ENCODE data around the gene BPHL. TPM values are rescaled to one million over a fixed set of nuclear protein-coding genes. Genes with fewer than 3 reads are reported as not detected.
A peak's percentile ranks its signal among the peaks of the same experiment; 100 is the strongest.
"Not testable (repeated sequence)": the region's sequence is repeated elsewhere in the genome, so short reads cannot be mapped to it uniquely, and the experiment has no call there.

Gene BPHL
- total RNA-seq, 2 donors from 2014 or later = 13.4 to 31.7 TPM

GRCh38 chr6:3137057-3137777, 18.7 kb downstream of the BPHL start:
- no peaks in the 10 kb centered on the region for H3K36me3 ChIP-seq
- H3K9ac ChIP-seq (ENCODE audit: low read depth in 2 of 2, low read length in 2 of 2) = no peak overlapping the region
- no peak for TF ChIP-seq CTCF (IDR thresholded peaks at IDR 0.05)
- no peak for DNase-seq
- no peak overlapping the region for H3K27ac ChIP-seq
- no peaks in the 10 kb centered on the region for H3K27me3 ChIP-seq
- H3K9me3 ChIP-seq = no peaks in the 10 kb centered on the region
- H3K4me1 ChIP-seq = peaks cover 6% of the 10 kb centered on the region
- intact Hi-C loops (cut with DNase I) = no loop called here
- no peak overlapping the region for H3K4me3 ChIP-seq

- H3K27ac ChIP-seq; H3K27me3 ChIP-seq; H3K4me3 ChIP-seq; H3K9ac ChIP-seq (ENCODE audit: low read depth in 2 of 2, low read length in 2 of 2); H3K4me1 ChIP-seq; DNase-seq; H3K9me3 ChIP-seq; H3K36me3 ChIP-seq; intact Hi-C loops (cut with DNase I): not testable (repeated sequence)
Measured at GRCh38 chr6:3137873-3138272, 19.4 kb downstream of the BPHL start.

GRCh38 chr6:3138341-3138740, 19.8 kb downstream of the BPHL start:
- Histone ChIP-seq H3K27ac (no peak overlapping the region), H3K36me3 (no peaks in the 10 kb centered on the region), H3K4me1 (peaks cover 6% of the 10 kb centered on the region), H3K9me3 (no peaks in the 10 kb centered on the region), H3K4me3 (no peak overlapping the region), H3K9ac (ENCODE audit: low read depth in 2 of 2, low read length in 2 of 2) (no peak overlapping the region), H3K27me3 (no peaks in the 10 kb centered on the region)
- no peak for DNase-seq
- intact Hi-C loops (cut with DNase I) = no loop called here
- no peak for TF ChIP-seq CTCF (IDR thresholded peaks at IDR 0.05)

GRCh38 chr6:3139090-3139903, 20.8 kb downstream of the BPHL start:
- no peaks in the 10 kb centered on the region for H3K36me3 ChIP-seq
- no peaks in the 10 kb centered on the region for H3K27me3 ChIP-seq
- H3K27ac ChIP-seq = no peak overlapping the region
- no peak for TF ChIP-seq CTCF (IDR thresholded peaks at IDR 0.05)
- peak overlapping the region in 1 of 2 donors; percentile 8 for H3K9ac ChIP-seq (ENCODE audit: low read depth in 2 of 2, low read length in 2 of 2)
- H3K4me1 ChIP-seq = peaks cover 6% of the 10 kb centered on the region
- peak; percentile 85 for DNase-seq
- H3K9me3 ChIP-seq = no peaks in the 10 kb centered on the region
- no peak overlapping the region for H3K4me3 ChIP-seq
- intact Hi-C loops (cut with DNase I) = no loop called here

GRCh38 chr6:3140201-3140600, 21.7 kb downstream of the BPHL start:
- H3K4me1 ChIP-seq = peaks cover 6% of the 10 kb centered on the region
- H3K9ac ChIP-seq (ENCODE audit: low read depth in 2 of 2, low read length in 2 of 2) = no peak overlapping the region
- H3K36me3 ChIP-seq = no peaks in the 10 kb centered on the region
- intact Hi-C loops (cut with DNase I) = no loop called here
- no peak overlapping the region for H3K27ac ChIP-seq
- no peak for DNase-seq
- no peaks in the 10 kb centered on the region for H3K27me3 ChIP-seq
- TF ChIP-seq CTCF (IDR thresholded peaks at IDR 0.05) = no peak
- no peaks in the 10 kb centered on the region for H3K9me3 ChIP-seq
- H3K4me3 ChIP-seq = no peak overlapping the region

GRCh38 chr6:3142536-3142935, 24.0 kb downstream of the BPHL start:
- no peak for DNase-seq
- peaks cover 6% of the 10 kb centered on the region for H3K4me1 ChIP-seq
- H3K4me3 ChIP-seq = no peak overlapping the region
- intact Hi-C loops (cut with DNase I) = no loop called here
- no peaks in the 10 kb centered on the region for H3K9me3 ChIP-seq
- no peaks in the 10 kb centered on the region for H3K27me3 ChIP-seq
- no peaks in the 10 kb centered on the region for H3K36me3 ChIP-seq
- TF ChIP-seq CTCF (IDR thresholded peaks at IDR 0.05) = no peak
- H3K27ac ChIP-seq = no peak overlapping the region
- H3K9ac ChIP-seq (ENCODE audit: low read depth in 2 of 2, low read length in 2 of 2) = no peak overlapping the region

All from colonic mucosa (tissue), 4 donors.